Endothelial cell of umbilical vein (primary cell): ENCODE results near the gene SPTLC2. TPM values are rescaled to one million over a fixed set of nuclear protein-coding genes. Genes with fewer than 3 reads are reported as not detected.

Source experiments
- BruUV-seq: library from RNA; stranded (reverse); fragments of 400-500 nt; replicated peaks from 2 replicates; lab custom pipeline; 2021; lab: Mats Ljungman, UMichigan
- CTCF ChIA-PET: fragments of 300-600, 350-600 bp; sonication (Branson Sonifier 250); formaldehyde crosslinking; loops from one replicate; lab custom pipeline; 2021; ENCODE audit warnings: antibody characterized with exemption, inconsistent platforms; lab: Charles Lee
- POLR2A ChIA-PET: fragments of 300-600, 350-600 bp; sonication (Branson Sonifier 250); formaldehyde crosslinking; loops from one replicate; lab custom pipeline; 2021; ENCODE audit warnings: antibody characterized with exemption, inconsistent platforms; lab: Charles Lee
- DNase-seq: peaks from one replicate; pipeline ENCODE4 v3.0.0-alpha.2; 2011; ENCODE audit warnings: low read depth, low spot score
- FAIRE-seq: peaks from 2 replicates; lab custom pipeline; 2011; peaks lifted over from hg19 to GRCh38; lab: Jason Lieb, UNC
- H2AFZ ChIP-seq: 2 replicates; pipeline ENCODE4 v1.6.0; 2012; ENCODE audit warnings: low read depth, low read length, control low read depth, inconsistent platforms
- H3K27ac ChIP-seq: 2 replicates; pipeline ENCODE4 v1.5.1; 2011; ENCODE audit warnings: low read depth, mild to moderate bottlenecking, control low read depth, low read length, moderate library complexity; ENCODE audit not compliant: insufficient read depth
- H3K27me3 ChIP-seq, 2 experiments: 2 replicates each; pipeline versions ENCODE4 v1.6.0 to v1.6.1; 2011; ENCODE audit warnings: low read length in 2 of 2, mixed read lengths in 1 of 2; ENCODE audit not compliant: control insufficient read depth in 2 of 2, insufficient read depth in 2 of 2
- H3K36me3 ChIP-seq, 2 experiments: 2 replicates in 1 of 2; 3 replicates in 1 of 2; pipeline ENCODE4 v1.5.1; 2011; ENCODE audit warnings: low read length in 2 of 2, mild to moderate bottlenecking in 1 of 2, moderate library complexity in 1 of 2; ENCODE audit not compliant: control insufficient read depth in 2 of 2, insufficient read depth in 2 of 2; ENCODE audit errors: extremely low read depth in 1 of 2
- H3K4me1 ChIP-seq: 3 replicates; pipeline ENCODE4 v1.5.1; 2011; ENCODE audit warnings: mild to moderate bottlenecking, low read length; ENCODE audit not compliant: control insufficient read depth, insufficient read depth; ENCODE audit errors: extremely low read depth
- H3K4me2 ChIP-seq: 2 replicates; pipeline ENCODE4 v1.6.1; 2011; ENCODE audit warnings: low read length, control low read depth, mixed read lengths; ENCODE audit not compliant: insufficient read depth
- H3K4me3 ChIP-seq, 3 experiments: fragments of 200-600 bp in 1 of 3; sonication (generic), shearing (Covaris generic) in 1 of 3; replicated peaks in 1 of 3; 2 replicates each; pipeline ENCODE4 v1.5.1; 2011 to 2016; ENCODE audit warnings: control low read depth in 3 of 3, low read length in 3 of 3, mild to moderate bottlenecking in 2 of 3, inconsistent platforms in 1 of 3, low read depth in 1 of 3, moderate library complexity in 1 of 3; ENCODE audit not compliant: insufficient read depth in 1 of 3
- H3K79me2 ChIP-seq: 2 replicates; pipeline ENCODE4 v1.6.0; 2012; ENCODE audit warnings: low read length, inconsistent platforms; ENCODE audit not compliant: control insufficient read depth, insufficient read depth
- H3K9ac ChIP-seq: replicated peaks from 2 replicates; pipeline ENCODE3; 2011; ENCODE audit warnings: low read length, control low read depth; ENCODE audit not compliant: insufficient read depth; ENCODE audit errors: extremely low read depth
- H3K9me1 ChIP-seq: replicated peaks from 3 replicates; pipeline ENCODE4 v1.6.0; 2011; ENCODE audit warnings: mild to moderate bottlenecking, low read length; ENCODE audit not compliant: control insufficient read depth, insufficient read depth; ENCODE audit errors: extremely low read depth
- H3K9me3 ChIP-seq: replicated peaks from 2 replicates; pipeline ENCODE4 v1.5.1; 2012; ENCODE audit warnings: low read length, inconsistent platforms; ENCODE audit not compliant: control insufficient read depth, insufficient read depth
- H4K20me1 ChIP-seq: replicated peaks from 2 replicates; pipeline ENCODE3; 2011; ENCODE audit warnings: mild to moderate bottlenecking, low read length; ENCODE audit not compliant: control insufficient read depth, insufficient read depth; ENCODE audit errors: extremely low read depth
- CTCF ChIP-seq, 2 donors: IDR thresholded peaks; 1 replicate in 1 of 2; 2 replicates in 1 of 2; pipeline ENCODE4 v1.5.1; 2011; ENCODE audit warnings: low read length in 2 of 2, mild to moderate bottlenecking in 2 of 2, moderate library complexity in 2 of 2, control low read depth in 1 of 2, inconsistent platforms in 1 of 2, low read depth in 1 of 2; ENCODE audit not compliant: insufficient read depth in 1 of 2; ENCODE audit errors: extremely low read depth in 1 of 2
- EZH2 ChIP-seq: IDR thresholded peaks from 2 replicates; pipeline ENCODE4 v1.6.1; 2012; ENCODE audit warnings: borderline replicate concordance, low read depth, mild to moderate bottlenecking, moderate library complexity, low read length, inconsistent platforms; ENCODE audit not compliant: severe bottlenecking
- FOS ChIP-seq: IDR thresholded peaks from 2 replicates; pipeline ENCODE4 v1.6.1; 2011; ENCODE audit warnings: mild to moderate bottlenecking, low read length, moderate library complexity, borderline replicate concordance; ENCODE audit not compliant: insufficient read depth
- GATA2 ChIP-seq: IDR thresholded peaks from 2 replicates; pipeline ENCODE4 v1.7.0; 2011; ENCODE audit warnings: low read depth, mild to moderate bottlenecking, moderate library complexity, mixed read lengths, low read length; ENCODE audit not compliant: insufficient read length, insufficient read depth
- JUN ChIP-seq: IDR thresholded peaks from 2 replicates; pipeline ENCODE4 v1.6.1; 2011; ENCODE audit warnings: borderline replicate concordance, low read depth; ENCODE audit not compliant: insufficient read length, insufficient read depth
- MAX ChIP-seq: IDR thresholded peaks from 2 replicates; pipeline ENCODE4 v1.6.1; 2011; ENCODE audit not compliant: insufficient read depth, insufficient read length
- MYC ChIP-seq: IDR thresholded peaks from one replicate; pipeline ENCODE4 v1.6.1; 2011; ENCODE audit warnings: mild to moderate bottlenecking, low read depth, low read length
- POLR2A ChIP-seq: IDR thresholded peaks from 2 replicates; pipeline ENCODE4 v1.6.1; 2012; ENCODE audit warnings: low read depth, mild to moderate bottlenecking, control low read depth, low read length
- POLR2AphosphoS5 ChIP-seq: IDR thresholded peaks from 2 replicates; pipeline ENCODE4 v1.6.1; 2012; ENCODE audit warnings: low read depth, mild to moderate bottlenecking, control low read depth, low read length, moderate library complexity; ENCODE audit not compliant: insufficient read depth
- dilution Hi-C: fragments of 300-500 bp; cut with MboI; formaldehyde crosslinking; loops from one replicate; pipeline ENCODE4 v1.15.0; 2019; ENCODE audit warnings: low sequenced_read_pairs; ENCODE audit not compliant: extremely low pct_ligation_motif_present
- intact Hi-C: fragments of 100-400 bp; cut with micrococcal nuclease; formaldehyde crosslinking; loops from one replicate; pipeline ENCODE4 v1.10.0; 2022
- polyA plus RNA-seq, 4 experiments: library from polyadenylated mRNA; depleted of rRNA in 3 of 4; stranded (reverse) in 3 of 4; unstranded in 1 of 4; fragments of >200 nt; gene quantifications; 2 replicates each; pipeline versions ENCODE4 v1.2.1 to v1.2.3, GENCODE V29; 2011 to 2012; ENCODE audit warnings: missing spikeins in 1 of 4
- total RNA-seq: library from RNA; stranded (reverse); gene quantifications from 2 replicates; pipeline ENCODE4 v1.2.3, GENCODE V29; 2021

SPTLC2 gene
- total and polyA plus RNA-seq, 2 donors (not counting 3 experiments of a cell fraction or from before 2014, with no cell fraction given): 19.1 to 71.3 TPM

GRCh38 chr14:77495334-77495733, 121.1 kb downstream of the SPTLC2 start:
- H3K4me1 ChIP-seq: peaks cover 7% of the 10 kb centered on the region
- H3K9me1 ChIP-seq: no peaks in the 10 kb centered on the region
- BruUV-seq: no TSS peak
- ChIA-PET CTCF (no interaction called here), POLR2A (no interaction called here)
- no peak overlapping the region for H3K4me3 ChIP-seq
- TF ChIP-seq EZH2: no peak
- TF ChIP-seq MAX: no peak
- no peak for TF ChIP-seq GATA2
- FAIRE-seq (no peak), DNase-seq (no peak)
- H3K9me3 ChIP-seq: no peaks in the 10 kb centered on the region
- no peak overlapping the region for H3K4me2 ChIP-seq
- H3K27me3 ChIP-seq: peaks cover 17 to 27% of the 10 kb centered on the region in 2 experiments
- intact Hi-C loops (no loop called here), dilution Hi-C loops (no loop called here)
- no peaks in the 10 kb centered on the region for H3K36me3 ChIP-seq
- H3K9ac ChIP-seq: no peak overlapping the region
- no peak overlapping the region for H2AFZ ChIP-seq
- H3K79me2 ChIP-seq: no peaks in the 10 kb centered on the region
- no peaks in the 10 kb centered on the region for H4K20me1 ChIP-seq
- no peak overlapping the region for H3K27ac ChIP-seq

- no peaks in the 10 kb centered on the region for H3K36me3 ChIP-seq
- intact Hi-C loops: no loop called here
- no peak for FAIRE-seq
- no peaks in the 10 kb centered on the region for H4K20me1 ChIP-seq
- no peaks in the 10 kb centered on the region for H3K9me3 ChIP-seq
- no peak overlapping the region for H3K27ac ChIP-seq
- ChIA-PET POLR2A (no interaction called here), CTCF (no interaction called here)
- no peak for TF ChIP-seq GATA2
- no peak for TF ChIP-seq CTCF (IDR thresholded peaks at IDR 0.05; ENCODE audit: extremely low read depth in 1 of 2, insufficient read depth in 1 of 2, low read depth in 1 of 2, low read length in 2 of 2)
- no peak for TF ChIP-seq MAX
- no peak for TF ChIP-seq FOS
- no peak for TF ChIP-seq EZH2
- no peak for TF ChIP-seq JUN
- no peak for TF ChIP-seq MYC
- no peak for TF ChIP-seq POLR2AphosphoS5
- no peak for TF ChIP-seq POLR2A
- H2AFZ ChIP-seq: no peak overlapping the region
- no peak overlapping the region for H3K4me2 ChIP-seq
- H3K79me2 ChIP-seq: no peaks in the 10 kb centered on the region
- BruUV-seq: no TSS peak
- no peak overlapping the region for H3K4me3 ChIP-seq
- no peaks in the 10 kb centered on the region for H3K27me3 ChIP-seq
- dilution Hi-C loops: no loop called here
- no peaks in the 10 kb centered on the region for H3K4me1 ChIP-seq
- H3K9ac ChIP-seq: no peak overlapping the region
- DNase-seq: no peak
- H3K9me1 ChIP-seq: no peaks in the 10 kb centered on the region
Measured at GRCh38 chr14:77491056-77491455, 125.4 kb downstream of the SPTLC2 start.
